HCT116 (cell line): Measurements from ENCODE around the gene PRPF18. TPM values are rescaled to one million over a fixed set of nuclear protein-coding genes. Genes with fewer than 3 reads are reported as not detected.

Experiments
- ATAC-seq: fragments of 200-7000 bp; cut with Tn5 transposase; 2 replicates; pipeline ENCODE4 v1.9.1; 2020; ENCODE audit warnings: mild to moderate bottlenecking, moderate library complexity
- BruUV-seq: library from RNA; stranded (reverse); fragments of 400-500 nt; replicated peaks from 2 replicates; lab custom pipeline; 2021; lab: Mats Ljungman, UMichigan
- CTCF ChIA-PET: fragments of 300-600 bp; sonication (Branson Sonifier 250); formaldehyde crosslinking; loops from one replicate; lab custom pipeline; 2021; ENCODE audit warnings: antibody characterized with exemption; lab: Charles Lee
- POLR2A ChIA-PET: fragments of 300-600, 350-600 bp; sonication (Branson Sonifier 250); formaldehyde crosslinking; loops from one replicate; lab custom pipeline; 2021; ENCODE audit warnings: antibody characterized with exemption; lab: Charles Lee
- RAD21 ChIA-PET, 2 experiments: fragments of 300-600 bp; sonication (Branson Sonifier 250); formaldehyde crosslinking; loops; one replicate each; lab custom pipeline; 2023; ENCODE audit warnings: low total read pairs in 2 of 2; ENCODE audit not compliant: uncharacterized antibody in 2 of 2, unreplicated experiment in 2 of 2, low non-redundant PET in 1 of 2; lab: Charles Lee
- DNase-seq: peaks from one replicate; pipeline ENCODE4 v3.0.0-alpha.2; 2010; ENCODE audit warnings: low read depth, low spot score
- H2AFZ ChIP-seq: fragments of 200-600 bp; shearing (Covaris generic), sonication (generic); 2 replicates; pipeline ENCODE4 v1.6.1; 2017; ENCODE audit warnings: low read depth, mixed run types, mixed read lengths, antibody characterized with exemption, low read length; ENCODE audit not compliant: poor library complexity, severe bottlenecking
- H3K27ac ChIP-seq: 2 replicates; pipeline ENCODE4 v1.5.1; 2012; ENCODE audit warnings: low read depth, low read length
- H3K27me3 ChIP-seq: fragments of 200-600 bp; sonication (generic); 2 replicates; pipeline ENCODE4 v1.6.1; 2016; ENCODE audit warnings: mixed run types, low read length, mixed read lengths; ENCODE audit not compliant: insufficient read depth
- H3K36me3 ChIP-seq, 2 experiments: fragments of 200-500 bp in 1 of 2; fragments of 200-600 bp in 1 of 2; sonication (Bioruptor generic) in 1 of 2; sonication (generic) in 1 of 2; 2 replicates each; pipeline versions ENCODE4 v1.5.1 to v1.6.1; 2014 to 2016; ENCODE audit warnings: low read length in 2 of 2, inconsistent platforms in 1 of 2, mixed read lengths in 1 of 2, mixed run types in 1 of 2; ENCODE audit not compliant: insufficient read depth in 2 of 2, control insufficient read depth in 1 of 2
- H3K4me1 ChIP-seq, 2 experiments: fragments of 200-600 bp in 1 of 2; sonication (generic) in 1 of 2; 2 replicates each; pipeline versions ENCODE4 v1.5.1 to v1.6.1; 2012 to 2017; ENCODE audit warnings: low read length in 2 of 2, inconsistent platforms in 1 of 2, mild to moderate bottlenecking in 1 of 2, mixed read lengths in 1 of 2, mixed run types in 1 of 2, moderate library complexity in 1 of 2; ENCODE audit not compliant: insufficient read depth in 2 of 2, control insufficient read depth in 1 of 2
- H3K4me2 ChIP-seq: fragments of 200-600 bp; sonication (generic); 2 replicates; pipeline ENCODE4 v1.6.1; 2017; ENCODE audit warnings: mixed run types, low read length, mixed read lengths
- H3K4me3 ChIP-seq, 2 experiments: fragments of 200-600 bp in 1 of 2; sonication (generic) in 1 of 2; replicated peaks in 1 of 2; 2 replicates each; pipeline ENCODE4 v1.5.1; 2011 to 2016; ENCODE audit warnings: low read length in 2 of 2, control low read depth in 1 of 2, low read depth in 1 of 2, mild to moderate bottlenecking in 1 of 2, mixed read lengths in 1 of 2, mixed run types in 1 of 2
- H3K79me2 ChIP-seq: fragments of 200-600 bp; sonication (generic); 2 replicates; pipeline ENCODE4 v1.6.1; 2017; ENCODE audit warnings: mild to moderate bottlenecking, mixed run types, low read length, moderate library complexity, mixed read lengths; ENCODE audit not compliant: insufficient read depth
- H3K9ac ChIP-seq: fragments of 200-600 bp; sonication (generic); 2 replicates; pipeline ENCODE4 v1.6.1; 2016; ENCODE audit warnings: low read length, mixed read lengths
- H3K9me2 ChIP-seq: fragments of 200-600 bp; sonication (generic), shearing (Covaris generic); 2 replicates; pipeline ENCODE4 v1.6.1; 2017; ENCODE audit warnings: mixed run types, mild to moderate bottlenecking, moderate library complexity; ENCODE audit not compliant: insufficient read depth
- H3K9me3 ChIP-seq, 2 experiments: fragments of 200-500 bp in 1 of 2; fragments of 200-600 bp in 1 of 2; sonication (Bioruptor generic) in 1 of 2; sonication (generic) in 1 of 2; 2 replicates each; pipeline ENCODE4 v1.6.1; 2014 to 2017; ENCODE audit warnings: low read length in 2 of 2, mixed read lengths in 2 of 2, inconsistent platforms in 1 of 2, low read depth in 1 of 2, mild to moderate bottlenecking in 1 of 2, mixed run types in 1 of 2, moderate library complexity in 1 of 2; ENCODE audit not compliant: control insufficient read depth in 1 of 2, insufficient read depth in 1 of 2
- H4K20me1 ChIP-seq: fragments of 200-600 bp; sonication (generic), shearing (Covaris generic); 2 replicates; pipeline ENCODE4 v1.6.1; 2017; ENCODE audit warnings: mixed run types, mild to moderate bottlenecking, moderate library complexity; ENCODE audit not compliant: insufficient read depth
- ATF3 ChIP-seq: IDR thresholded peaks from 2 replicates; pipeline ENCODE4 v1.6.1; 2012
- CBX3 ChIP-seq: IDR thresholded peaks from 2 replicates; pipeline ENCODE4 v1.6.1; 2012; ENCODE audit warnings: low read depth
- CEBPB ChIP-seq: IDR thresholded peaks from 2 replicates; pipeline ENCODE4 v1.6.1; 2012; ENCODE audit warnings: low read depth
- CTCF ChIP-seq, 3 experiments: fragments of 200-600 bp in 1 of 3; sonication (generic) in 1 of 3; IDR thresholded peaks in 2 of 3; conservative IDR thresholded peaks in 1 of 3; 2 replicates each; pipeline ENCODE4 v1.5.1; 2012 to 2017; ENCODE audit warnings: low read depth in 2 of 3, low read length in 2 of 3, antibody characterized with exemption in 1 of 3, borderline replicate concordance in 1 of 3, control low read depth in 1 of 3, mild to moderate bottlenecking in 1 of 3, mixed read lengths in 1 of 3, mixed run types in 1 of 3, moderate library complexity in 1 of 3; ENCODE audit not compliant: insufficient read depth in 1 of 3
- EGR1 ChIP-seq: IDR thresholded peaks from 2 replicates; pipeline ENCODE4 v1.6.1; 2012; ENCODE audit warnings: low read depth
- ELF1 ChIP-seq: IDR thresholded peaks from 2 replicates; pipeline ENCODE4 v1.6.1; 2012; ENCODE audit warnings: low read depth, borderline replicate concordance
- EZH2 ChIP-seq: fragments of 200-600 bp; sonication (generic); IDR thresholded peaks from 2 replicates; pipeline ENCODE4 v1.6.1; 2017; ENCODE audit warnings: antibody characterized with exemption, mixed run types
- EZH2phosphoT487 ChIP-seq: fragments of 200-600 bp; IDR thresholded peaks from 2 replicates; pipeline ENCODE4 v1.6.1; 2018; ENCODE audit warnings: antibody characterized with exemption, borderline replicate concordance
- FOSL1 ChIP-seq: IDR thresholded peaks from 2 replicates; pipeline ENCODE4 v1.6.1; 2012; ENCODE audit warnings: low read depth
- JUND ChIP-seq: IDR thresholded peaks from 2 replicates; pipeline ENCODE4 v1.6.1; 2012
- MAX ChIP-seq: IDR thresholded peaks from 2 replicates; pipeline ENCODE4 v1.6.1; 2012
- POLR2A ChIP-seq: IDR thresholded peaks from 2 replicates; pipeline ENCODE4 v1.7.0; 2011; ENCODE audit warnings: borderline replicate concordance; ENCODE audit not compliant: insufficient read depth, insufficient read length; ENCODE audit errors: extremely low read depth
- REST ChIP-seq: IDR thresholded peaks from 2 replicates; pipeline ENCODE4 v1.6.1; 2012; ENCODE audit warnings: low read depth
- SIN3A ChIP-seq: IDR thresholded peaks from 2 replicates; pipeline ENCODE4 v1.6.1; 2012; ENCODE audit warnings: low read depth
- SP1 ChIP-seq: IDR thresholded peaks from 2 replicates; pipeline ENCODE4 v1.6.1; 2012; ENCODE audit warnings: low read depth
- SRF ChIP-seq: IDR thresholded peaks from 2 replicates; pipeline ENCODE4 v1.6.1; 2012; ENCODE audit warnings: low read depth
- TCF7L2 ChIP-seq: IDR thresholded peaks from 2 replicates; pipeline ENCODE4 v1.7.0; 2011; ENCODE audit warnings: borderline replicate concordance, inconsistent platforms; ENCODE audit not compliant: insufficient read depth, insufficient read length; ENCODE audit errors: extremely low read depth
- YY1 ChIP-seq: IDR thresholded peaks from 2 replicates; pipeline ENCODE4 v1.6.1; 2011; ENCODE audit warnings: low read length, low read depth, moderate library complexity, mild to moderate bottlenecking; ENCODE audit not compliant: insufficient replicate concordance; ENCODE audit errors: extremely low read depth
- ZFX ChIP-seq: fragments of 450-650 bp; IDR thresholded peaks from 2 replicates; pipeline ENCODE4 v1.6.1; 2017
- ZNF274 ChIP-seq: fragments of 200-500 bp; sonication (Bioruptor generic); IDR thresholded peaks from 2 replicates; pipeline ENCODE4 v1.6.1; 2014; ENCODE audit warnings: mild to moderate bottlenecking, low read depth, low read length, inconsistent platforms
- intact Hi-C: fragments of 100-400 bp; cut with micrococcal nuclease; formaldehyde crosslinking; loops from 2 replicates; pipeline ENCODE4 v1.10.0; 2022
- total RNA-seq: library from RNA; stranded (reverse); gene quantifications from one replicate; pipeline ENCODE4 v1.2.1, GENCODE V29; 2021; ENCODE audit not compliant: unreplicated experiment

PRPF18 gene
- total RNA-seq, 1 experiment from 2014 or later, result 16.2 TPM

- no peak for ATAC-seq
- Histone ChIP-seq H3K4me2 (no peak overlapping the region), H4K20me1 (no peaks in the 10 kb centered on the region), H3K4me3 (no peak overlapping the region), H3K79me2 (no peaks in the 10 kb centered on the region), H2AFZ (no peak overlapping the region), H3K4me1 (no peaks in the 10 kb centered on the region), H3K27me3 (no peaks in the 10 kb centered on the region), H3K27ac (no peak overlapping the region), H3K36me3 (peaks cover 0 to 16% of the 10 kb centered on the region in 2 experiments; a peak in 2 of 4 replicates)
- BruUV-seq, result no TSS peak
- CTCF ChIA-PET, result no interaction called here
- POLR2A ChIA-PET, result no interaction called here
- no peak for TF ChIP-seq FOSL1
- TF ChIP-seq SIN3A, result no peak
- TF ChIP-seq ATF3, result no peak
- TF ChIP-seq ZFX, result no peak
- TF ChIP-seq ZNF274, result no peak
- TF ChIP-seq TCF7L2, result no peak
- TF ChIP-seq CEBPB, result no peak
- TF ChIP-seq CTCF (IDR thresholded peaks at IDR 0.05 in 2 of 3, conservative IDR thresholded peaks at IDR 0.05 in 1 of 3; ENCODE audit: borderline replicate concordance in 1 of 3, insufficient read depth in 1 of 3, low read depth in 2 of 3, low read length in 2 of 3), result no peak
- TF ChIP-seq SRF, result no peak
- no peak for TF ChIP-seq MAX
- no peak for TF ChIP-seq POLR2A
- no peak for TF ChIP-seq CBX3
- no peak for TF ChIP-seq ELF1
- no peak for TF ChIP-seq EZH2phosphoT487
- TF ChIP-seq JUND, result no peak
- TF ChIP-seq EZH2, result no peak
- no peak for TF ChIP-seq EGR1
- no peak for TF ChIP-seq REST
- TF ChIP-seq SP1, result no peak
- no peak for TF ChIP-seq YY1
- TF ChIP-seq, all 23 proteins: peak for 0
- DNase-seq, result no peak
- intact Hi-C loops, result no loop called here
- Histone ChIP-seq H3K9me2 (no peaks in the 10 kb centered on the region), H3K9ac (no peak overlapping the region), H3K9me3 (no peaks in the 10 kb centered on the region)
- RAD21 ChIA-PET, result no interaction called here
These were observed 21.6 kb downstream of the PRPF18 start for GRCh38 chr10:13608246-13608853.
